Caco-2 (cell line): Measurements from ENCODE around the gene CRMP1. TPM values are rescaled to one million over a fixed set of nuclear protein-coding genes. Genes with fewer than 3 reads are reported as not detected.

Source experiments
- BruUV-seq: library from RNA; stranded (reverse); fragments of 400-500 nt; replicated peaks from 2 replicates; lab custom pipeline; 2021; lab: Mats Ljungman, UMichigan
- CTCF ChIA-PET: fragments of 300-600 bp; sonication (Branson Sonifier 250); formaldehyde crosslinking; loops from one replicate; lab custom pipeline; 2022; ENCODE audit warnings: antibody characterized with exemption; lab: Charles Lee
- POLR2A ChIA-PET: fragments of 300-600 bp; sonication (Branson Sonifier 250); formaldehyde crosslinking; loops from one replicate; lab custom pipeline; 2022; ENCODE audit warnings: antibody characterized with exemption; lab: Charles Lee
- DNase-seq, 2 experiments: peaks; one replicate each; pipeline versions ENCODE4 v3.0.0 to v3.0.0-alpha.2; 2020 to 2022
- H3K27me3 ChIP-seq: replicated peaks from 2 replicates; pipeline ENCODE4 v1.6.0; 2011; ENCODE audit warnings: low read length; ENCODE audit not compliant: control insufficient read depth, insufficient read depth
- H3K36me3 ChIP-seq: 2 replicates; pipeline ENCODE4 v1.5.1; 2011; ENCODE audit warnings: low read length; ENCODE audit not compliant: control insufficient read depth, insufficient read depth
- H3K4me1 ChIP-seq: fragments of 250-450 bp; sonication (Bioruptor Pico); 2 replicates; pipeline ENCODE4 v1.5.1; 2020; ENCODE audit warnings: mild to moderate bottlenecking
- H3K4me3 ChIP-seq: 2 replicates; pipeline ENCODE4 v1.5.1; 2011; ENCODE audit warnings: low read depth, mild to moderate bottlenecking, control low read depth, low read length
- H3K9me3 ChIP-seq: fragments of 250-450 bp; sonication (Bioruptor Pico); 2 replicates; pipeline ENCODE4 v1.5.1; 2020; ENCODE audit warnings: mild to moderate bottlenecking, moderate library complexity
- H3K27ac Mint-ChIP-seq: one replicate; pipeline ENCODE4 v1.8.0; 2022; ENCODE audit warnings: mixed read lengths; ENCODE audit not compliant: unreplicated experiment
- H3K27me3 Mint-ChIP-seq: one replicate; pipeline ENCODE4 v1.8.0; 2022; ENCODE audit warnings: mixed read lengths; ENCODE audit not compliant: insufficient read depth, unreplicated experiment
- H3K36me3 Mint-ChIP-seq: one replicate; pipeline ENCODE4 v1.8.0; 2022; ENCODE audit warnings: mild to moderate bottlenecking, mixed read lengths; ENCODE audit not compliant: insufficient read depth, unreplicated experiment
- H3K4me1 Mint-ChIP-seq: one replicate; pipeline ENCODE4 v1.8.0; 2022; ENCODE audit warnings: low read depth, mixed read lengths; ENCODE audit not compliant: unreplicated experiment
- H3K4me3 Mint-ChIP-seq: one replicate; pipeline ENCODE4 v1.8.0; 2022; ENCODE audit warnings: mild to moderate bottlenecking, moderate library complexity, mixed read lengths; ENCODE audit not compliant: unreplicated experiment
- H3K9me3 Mint-ChIP-seq: one replicate; pipeline ENCODE4 v1.8.0; 2022; ENCODE audit warnings: mixed read lengths; ENCODE audit not compliant: unreplicated experiment
- CTCF ChIP-seq, 2 experiments: fragments of 200-600 bp in 1 of 2; IDR thresholded peaks; 1 replicate in 1 of 2; 2 replicates in 1 of 2; pipeline versions ENCODE4 v1.5.1 to v1.8.0; 2011 to 2022; ENCODE audit warnings: antibody characterized with exemption in 1 of 2, control low read depth in 1 of 2, inconsistent platforms in 1 of 2, low read depth in 1 of 2, low read length in 1 of 2, mild to moderate bottlenecking in 1 of 2, moderate library complexity in 1 of 2; ENCODE audit not compliant: insufficient read depth in 1 of 2, severe bottlenecking in 1 of 2, unreplicated experiment in 1 of 2
- intact Hi-C: fragments of 100-400 bp; cut with micrococcal nuclease; formaldehyde crosslinking; loops from one replicate; pipeline ENCODE4 v1.10.0; 2022; ENCODE audit not compliant: unreplicated experiment
- total RNA-seq: library from RNA; stranded (reverse); gene quantifications from 2 replicates; pipeline ENCODE4 v1.2.3, GENCODE V29; 2022

Gene CRMP1
- total RNA-seq, 1 experiment from 2014 or later = not detected

GRCh38 chr4:5927116-5927515 lies 34.2 kb upstream of the CRMP1 start:
- no peaks in the 10 kb centered on the region for H3K27me3 ChIP-seq
- no peak overlapping the region for H3K4me3 Mint-ChIP-seq
- H3K9me3 ChIP-seq = no peaks in the 10 kb centered on the region
- no TSS peak for BruUV-seq
- intact Hi-C loops = no loop called here
- no peaks in the 10 kb centered on the region for H3K9me3 Mint-ChIP-seq
- ChIA-PET CTCF (no interaction called here), POLR2A (no interaction called here)
- H3K36me3 ChIP-seq = no peaks in the 10 kb centered on the region
- no peak overlapping the region for H3K27ac Mint-ChIP-seq
- no peak for DNase-seq
- H3K4me1 ChIP-seq = no peaks in the 10 kb centered on the region
- TF ChIP-seq CTCF (IDR thresholded peaks at IDR 0.05; ENCODE audit: insufficient read depth in 1 of 2, low read depth in 1 of 2, low read length in 1 of 2, severe bottlenecking in 1 of 2, unreplicated experiment in 1 of 2) = no peak
- H3K36me3 Mint-ChIP-seq = no peaks in the 10 kb centered on the region
- no peaks in the 10 kb centered on the region for H3K4me1 Mint-ChIP-seq
- no peak overlapping the region for H3K4me3 ChIP-seq
- peaks cover 24% of the 10 kb centered on the region for H3K27me3 Mint-ChIP-seq

- ChIA-PET CTCF (no interaction called here), POLR2A (no interaction called here)
- BruUV-seq = no TSS peak
- TF ChIP-seq CTCF (IDR thresholded peaks at IDR 0.05; ENCODE audit: insufficient read depth in 1 of 2, low read depth in 1 of 2, low read length in 1 of 2, severe bottlenecking in 1 of 2, unreplicated experiment in 1 of 2) = no peak
- H3K27ac Mint-ChIP-seq = no peak overlapping the region
- no peaks in the 10 kb centered on the region for H3K27me3 ChIP-seq
- intact Hi-C loops = no loop called here
- H3K9me3 Mint-ChIP-seq = no peaks in the 10 kb centered on the region
- H3K27me3 Mint-ChIP-seq = peaks cover 24% of the 10 kb centered on the region
- no peak overlapping the region for H3K4me3 ChIP-seq
- H3K4me1 Mint-ChIP-seq = no peaks in the 10 kb centered on the region
- H3K36me3 Mint-ChIP-seq = no peaks in the 10 kb centered on the region
- H3K4me3 Mint-ChIP-seq = no peak overlapping the region
- no peaks in the 10 kb centered on the region for H3K9me3 ChIP-seq
- no peaks in the 10 kb centered on the region for H3K36me3 ChIP-seq
- no peaks in the 10 kb centered on the region for H3K4me1 ChIP-seq
- DNase-seq = no peak
Measured at GRCh38 chr4:5926598-5926997, 33.7 kb upstream of the CRMP1 start.

GRCh38 chr4:5925419-5926200 lies 32.7 kb upstream of the CRMP1 start:
- no peaks in the 10 kb centered on the region for H3K4me1 Mint-ChIP-seq
- Histone ChIP-seq H3K4me3 (no peak overlapping the region), H3K27me3 (no peaks in the 10 kb centered on the region), H3K36me3 (no peaks in the 10 kb centered on the region), H3K4me1 (no peaks in the 10 kb centered on the region), H3K9me3 (no peaks in the 10 kb centered on the region)
- H3K27ac Mint-ChIP-seq = no peak overlapping the region
- no TSS peak for BruUV-seq
- H3K27me3 Mint-ChIP-seq = peaks cover 18% of the 10 kb centered on the region
- DNase-seq = no peak
- intact Hi-C loops = no loop called here
- H3K4me3 Mint-ChIP-seq = no peak overlapping the region
- CTCF ChIA-PET = no interaction called here
- H3K36me3 Mint-ChIP-seq = no peaks in the 10 kb centered on the region
- TF ChIP-seq CTCF (IDR thresholded peaks at IDR 0.05; ENCODE audit: insufficient read depth in 1 of 2, low read depth in 1 of 2, low read length in 1 of 2, severe bottlenecking in 1 of 2, unreplicated experiment in 1 of 2) = no peak
- POLR2A ChIA-PET = no interaction called here
- H3K9me3 Mint-ChIP-seq = no peaks in the 10 kb centered on the region
